ENCODE measurements around the gene MNT. TPM values are rescaled to one million over a fixed set of nuclear protein-coding genes. Genes with fewer than 3 reads are reported as not detected.
"Not testable (repeated sequence)": the region's sequence is repeated elsewhere in the genome, so short reads cannot be mapped to it uniquely, and the experiment has no call there.

Gene MNT
- total RNA-seq, 1 donor from 2014 or later: 32.7 TPM

GRCh38 chr17:2444382-2444781 lies 43.5 kb upstream of the MNT start:
- intact Hi-C loops (cut with DNase I): no loop called here
- ATAC-seq (no peak), DNase-seq (no peak)
- Histone ChIP-seq H3K27me3 (no peaks in the 10 kb centered on the region), H3K4me3 (no peak overlapping the region), H3K36me3 (peaks cover 6% of the 10 kb centered on the region), H3K9me3 (no peaks in the 10 kb centered on the region), H3K27ac (no peak overlapping the region), H3K4me1 (no peaks in the 10 kb centered on the region)
- TF ChIP-seq CTCF (IDR thresholded peaks at IDR 0.05): no peak

- intact Hi-C loops (cut with DNase I): no loop called here
- H3K4me1 ChIP-seq: no peaks in the 10 kb centered on the region
- no peak for ATAC-seq
- DNase-seq: no peak
- H3K27ac ChIP-seq: no peak overlapping the region
- H3K4me3 ChIP-seq: no peak overlapping the region
- H3K9me3 ChIP-seq: no peaks in the 10 kb centered on the region
- H3K27me3 ChIP-seq: no peaks in the 10 kb centered on the region
- H3K36me3 ChIP-seq: peaks cover 16% of the 10 kb centered on the region
- TF ChIP-seq CTCF (IDR thresholded peaks at IDR 0.05): no peak
These were observed 41.3 kb upstream of the MNT start for GRCh38 chr17:2442166-2442565.

- no peak overlapping the region for H3K4me3 ChIP-seq
- no peak for DNase-seq
- no peak for ATAC-seq
- H3K27me3 ChIP-seq: no peaks in the 10 kb centered on the region
- TF ChIP-seq CTCF (IDR thresholded peaks at IDR 0.05): no peak
- no peak overlapping the region for H3K27ac ChIP-seq
- intact Hi-C loops (cut with DNase I): no loop called here
- H3K9me3 ChIP-seq: no peaks in the 10 kb centered on the region
- H3K36me3 ChIP-seq: peaks cover 28% of the 10 kb centered on the region
- no peaks in the 10 kb centered on the region for H3K4me1 ChIP-seq
These were observed 40.1 kb upstream of the MNT start for GRCh38 chr17:2440930-2441329.

DNA sequence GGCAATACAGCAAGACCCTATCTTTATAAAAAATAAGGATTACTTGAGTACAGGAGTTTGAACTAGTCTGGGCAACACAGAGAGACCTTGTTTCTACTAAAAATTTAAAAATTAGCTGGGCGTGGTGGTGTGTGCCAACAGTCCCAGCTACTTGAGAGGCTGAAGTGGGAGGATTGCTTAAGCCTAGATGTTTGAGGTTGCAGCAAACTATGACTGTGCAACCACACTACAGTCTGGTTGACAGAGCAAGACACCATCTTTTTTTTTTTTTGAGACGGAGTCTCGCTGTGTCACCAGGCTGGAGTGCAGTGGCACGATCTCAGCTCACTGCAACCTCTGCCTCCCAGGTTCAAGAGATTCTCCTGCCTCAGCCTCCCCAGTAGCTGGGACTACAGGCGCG lies 39.1 kb upstream of the MNT start:
- H3K4me1 ChIP-seq; intact Hi-C loops (cut with DNase I); H3K4me3 ChIP-seq; H3K27me3 ChIP-seq; H3K9me3 ChIP-seq; DNase-seq: not testable (repeated sequence)
- Histone ChIP-seq H3K36me3 (peaks cover 36% of the 10 kb centered on the region), H3K27ac (peak overlapping the region; percentile 55)
- ATAC-seq: peak; percentile 91

DNA sequence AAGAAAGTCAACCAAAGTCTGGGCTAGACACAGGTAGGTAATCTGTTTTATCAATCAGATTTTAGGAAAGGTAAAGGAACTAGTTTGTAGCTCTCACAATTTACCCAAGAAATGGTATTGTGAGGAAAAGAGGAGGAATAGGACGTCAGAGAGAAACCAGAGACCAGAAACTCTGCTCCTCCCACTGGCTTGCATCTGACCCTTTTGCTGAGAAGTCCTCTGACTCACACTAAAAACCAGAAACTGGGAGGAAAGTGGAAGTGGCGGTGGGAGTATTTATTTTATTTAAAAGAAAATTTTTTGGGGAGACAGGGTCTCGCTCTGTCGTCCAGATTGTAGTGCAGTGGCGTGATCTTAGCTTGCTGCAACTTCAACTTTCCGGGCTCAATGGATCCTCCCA lies 38.0 kb upstream of the MNT start:
- no peaks in the 10 kb centered on the region for H3K27me3 ChIP-seq
- no peak for DNase-seq
- H3K27ac ChIP-seq: peak overlapping the region; percentile 55
- TF ChIP-seq CTCF (IDR thresholded peaks at IDR 0.05): no peak
- H3K4me3 ChIP-seq: no peak overlapping the region
- intact Hi-C loops (cut with DNase I): no loop called here
- ATAC-seq: peak; percentile 70
- H3K9me3 ChIP-seq: no peaks in the 10 kb centered on the region
- peaks cover 36% of the 10 kb centered on the region for H3K36me3 ChIP-seq
- no peaks in the 10 kb centered on the region for H3K4me1 ChIP-seq

- H3K4me3 ChIP-seq: no peak overlapping the region
- DNase-seq: no peak
- H3K27ac ChIP-seq: no peak overlapping the region
- no peaks in the 10 kb centered on the region for H3K4me1 ChIP-seq
- H3K9me3 ChIP-seq: no peaks in the 10 kb centered on the region
- TF ChIP-seq CTCF (IDR thresholded peaks at IDR 0.05): no peak
- no peaks in the 10 kb centered on the region for H3K27me3 ChIP-seq
- ATAC-seq: no peak
- intact Hi-C loops (cut with DNase I): no loop called here
- peaks cover 48% of the 10 kb centered on the region for H3K36me3 ChIP-seq
These were observed 35.6 kb upstream of the MNT start for GRCh38 chr17:2436316-2436905.

Data from upper lobe of right lung (tissue), 1 donor.